ACC112 (cell line): ENCODE results near the gene PRIMPOL.

Experiments
- H2AFZ ChIP-seq: fragments of 200-600 bp; sonication (generic); one replicate; pipeline ENCODE4 v1.6.0; 2017; ENCODE audit warnings: antibody characterized with exemption, low read length; ENCODE audit not compliant: unreplicated experiment
- H3K27ac ChIP-seq: fragments of 200-600 bp; sonication (generic); 2 replicates; pipeline ENCODE4 v1.5.1; 2014; ENCODE audit warnings: low read depth, mild to moderate bottlenecking, antibody characterized with exemption, low read length, moderate library complexity
- H3K27me3 ChIP-seq: fragments of 200-600 bp; sonication (generic); 2 replicates; pipeline ENCODE4 v1.6.1; 2014; ENCODE audit warnings: mild to moderate bottlenecking, antibody characterized with exemption, low read length, moderate library complexity, mixed read lengths; ENCODE audit not compliant: insufficient read depth
- H3K36me3 ChIP-seq: fragments of 200-600 bp; sonication (generic); 2 replicates; pipeline ENCODE4 v1.6.1; 2016; ENCODE audit warnings: mild to moderate bottlenecking, antibody characterized with exemption, low read length, moderate library complexity, mixed read lengths; ENCODE audit not compliant: insufficient read depth
- H3K4me1 ChIP-seq: fragments of 200-600 bp; sonication (generic); one replicate; pipeline ENCODE4 v1.6.1; 2016; ENCODE audit warnings: low read length, mixed read lengths; ENCODE audit not compliant: insufficient read depth, unreplicated experiment, control insufficient read depth
- H3K4me3 ChIP-seq: fragments of 200-600 bp; sonication (generic); 2 replicates; pipeline ENCODE4 v1.5.1; 2014; ENCODE audit warnings: mild to moderate bottlenecking, low read depth, low read length
- H3K79me2 ChIP-seq: fragments of 200-600 bp; sonication (generic); one replicate; pipeline ENCODE4 v1.6.0; 2016; ENCODE audit warnings: low read length; ENCODE audit not compliant: control insufficient read depth, unreplicated experiment, insufficient read depth

PRIMPOL gene

DNA sequence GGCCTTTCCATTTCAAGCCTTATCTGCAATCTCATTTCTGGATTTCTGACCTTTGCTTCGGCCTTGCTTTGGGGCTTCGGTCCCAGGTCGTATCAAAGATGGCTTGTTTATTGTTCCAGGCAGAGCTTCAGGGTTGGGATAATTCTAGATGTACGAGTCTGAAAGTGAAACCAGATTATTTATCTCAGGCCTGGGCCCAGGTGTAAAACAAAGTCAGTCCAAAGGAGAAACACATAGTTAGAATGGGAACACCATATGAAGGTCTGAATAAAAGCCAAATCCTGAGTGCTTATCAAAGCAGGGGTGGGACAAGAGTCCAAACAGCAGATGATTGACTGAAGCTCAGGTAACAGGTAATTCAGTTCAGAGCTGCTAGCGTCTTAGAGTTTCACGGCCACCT lies 17.1 kb downstream of the PRIMPOL start:
- no peaks in the 10 kb centered on the region for H3K27me3 ChIP-seq
- peaks cover 7% of the 10 kb centered on the region; the same call in 1 of the 2 replicates for H3K36me3 ChIP-seq
- H3K4me1 ChIP-seq, result peaks cover 5% of the 10 kb centered on the region
- H2AFZ ChIP-seq, result no peak overlapping the region
- H3K79me2 ChIP-seq, result no peaks in the 10 kb centered on the region
- H3K4me3 ChIP-seq, result no peak overlapping the region
- H3K27ac ChIP-seq, result no peak overlapping the region

DNA sequence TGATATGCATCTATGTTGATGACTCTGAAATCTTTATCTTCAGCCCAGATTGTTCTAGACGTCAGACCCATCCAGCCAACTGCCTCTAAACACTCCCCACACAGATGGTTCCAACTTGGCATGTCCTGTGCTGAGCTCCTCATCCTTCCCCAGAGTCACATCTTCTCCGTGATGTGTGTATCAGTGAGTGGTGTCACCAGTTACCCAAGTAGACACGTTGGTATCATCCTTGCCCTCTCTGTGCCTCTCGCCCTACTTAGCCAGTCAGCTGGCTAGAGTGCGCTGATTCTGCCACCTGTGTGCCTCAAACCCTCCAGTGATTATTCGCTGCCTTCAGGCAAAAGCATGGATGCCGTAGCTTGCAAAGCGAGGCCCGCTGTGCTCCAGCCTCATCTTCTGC lies 18.6 kb downstream of the PRIMPOL start:
- H3K27ac ChIP-seq, result no peak overlapping the region
- no peaks in the 10 kb centered on the region for H3K79me2 ChIP-seq
- no peak overlapping the region for H3K4me3 ChIP-seq
- H3K27me3 ChIP-seq, result no peaks in the 10 kb centered on the region
- peaks cover 12% of the 10 kb centered on the region; the same call in 1 of the 2 replicates for H3K36me3 ChIP-seq
- H2AFZ ChIP-seq, result no peak overlapping the region
- peaks cover 5% of the 10 kb centered on the region for H3K4me1 ChIP-seq

DNA sequence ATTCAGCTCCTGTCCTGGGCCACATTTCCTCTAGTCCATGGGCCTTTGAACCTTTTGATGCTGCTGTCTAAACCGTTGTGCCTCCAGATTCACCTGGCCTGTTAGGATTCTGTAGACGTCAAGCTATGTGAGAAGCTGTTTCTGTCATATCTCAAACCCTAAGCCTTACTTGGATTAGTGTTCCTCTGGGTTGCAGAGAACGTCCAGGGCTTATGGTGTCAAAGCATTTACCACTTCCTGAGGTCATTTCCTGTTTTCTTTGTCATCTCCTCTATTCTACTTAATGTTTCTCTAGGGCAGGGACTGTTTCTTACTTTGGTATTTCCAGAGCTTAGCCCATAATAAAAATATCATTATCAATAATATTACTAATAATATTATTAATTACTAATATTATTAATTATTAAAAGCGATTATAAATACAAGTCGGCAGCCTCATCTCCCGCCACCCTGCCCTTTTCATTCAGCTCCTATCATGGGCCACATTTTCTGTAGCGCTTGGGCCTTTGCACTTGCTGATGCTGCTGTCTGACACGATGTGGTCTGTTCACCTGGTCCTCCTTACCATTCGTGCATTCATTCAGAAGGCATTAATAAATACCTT lies 19.1 kb downstream of the PRIMPOL start:
- H3K27ac ChIP-seq, result no peak overlapping the region
- H2AFZ ChIP-seq, result no peak overlapping the region
- peaks cover 5% of the 10 kb centered on the region for H3K4me1 ChIP-seq
- H3K27me3 ChIP-seq, result no peaks in the 10 kb centered on the region
- peaks cover 12% of the 10 kb centered on the region; the same call in 1 of the 2 replicates for H3K36me3 ChIP-seq
- H3K4me3 ChIP-seq, result no peak overlapping the region
- no peaks in the 10 kb centered on the region for H3K79me2 ChIP-seq

DNA sequence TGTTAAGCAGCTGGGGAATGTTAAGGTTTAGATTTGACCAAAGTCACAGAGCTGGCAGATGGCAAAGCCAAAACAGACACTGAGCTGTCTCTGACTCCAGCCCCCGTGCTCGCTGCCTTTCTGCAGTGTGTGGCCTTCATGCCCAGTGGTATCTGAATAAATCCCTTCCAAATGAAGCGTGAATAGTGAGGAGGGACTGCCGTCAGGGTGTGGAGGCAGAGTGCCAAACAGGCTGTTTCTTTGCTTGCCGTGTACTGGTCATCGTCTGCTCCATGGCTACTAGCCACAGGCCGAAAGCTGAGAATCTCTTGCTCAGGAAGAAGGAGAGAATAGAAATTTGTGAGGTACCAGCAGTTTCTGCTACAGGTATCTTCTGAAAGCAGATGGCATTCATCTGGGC lies 19.7 kb downstream of the PRIMPOL start:
- peaks cover 12% of the 10 kb centered on the region; the same call in 1 of the 2 replicates for H3K36me3 ChIP-seq
- no peaks in the 10 kb centered on the region for H3K27me3 ChIP-seq
- H2AFZ ChIP-seq, result no peak overlapping the region
- peaks cover 5% of the 10 kb centered on the region for H3K4me1 ChIP-seq
- H3K79me2 ChIP-seq, result no peaks in the 10 kb centered on the region
- H3K27ac ChIP-seq, result no peak overlapping the region
- no peak overlapping the region for H3K4me3 ChIP-seq

DNA sequence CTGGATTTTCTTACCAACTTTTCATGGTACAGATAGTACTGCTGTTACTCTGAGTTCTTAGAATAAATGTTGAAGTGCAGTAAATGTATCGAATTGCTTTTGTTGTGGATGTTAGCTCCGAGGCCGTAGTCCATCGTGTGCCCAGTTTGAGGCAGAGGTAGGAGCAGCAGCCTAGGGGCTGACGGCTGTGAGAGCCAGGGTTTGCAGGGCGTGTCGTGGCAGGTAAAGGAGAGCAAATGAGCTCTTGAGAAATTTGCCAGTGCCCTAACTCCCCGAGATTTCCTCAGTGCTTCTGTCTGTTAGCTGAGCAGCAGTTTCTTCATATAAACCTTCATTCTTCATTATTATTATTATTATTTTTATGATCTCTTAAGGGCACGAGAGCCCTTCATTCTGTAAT lies 21.6 kb downstream of the PRIMPOL start:
- Histone ChIP-seq H3K4me1 (peaks cover 5% of the 10 kb centered on the region), H2AFZ (no peak overlapping the region), H3K27ac (no peak overlapping the region), H3K27me3 (no peaks in the 10 kb centered on the region), H3K79me2 (no peaks in the 10 kb centered on the region), H3K4me3 (no peak overlapping the region), H3K36me3 (peaks cover 12% of the 10 kb centered on the region; the same call in 1 of the 2 replicates)

DNA sequence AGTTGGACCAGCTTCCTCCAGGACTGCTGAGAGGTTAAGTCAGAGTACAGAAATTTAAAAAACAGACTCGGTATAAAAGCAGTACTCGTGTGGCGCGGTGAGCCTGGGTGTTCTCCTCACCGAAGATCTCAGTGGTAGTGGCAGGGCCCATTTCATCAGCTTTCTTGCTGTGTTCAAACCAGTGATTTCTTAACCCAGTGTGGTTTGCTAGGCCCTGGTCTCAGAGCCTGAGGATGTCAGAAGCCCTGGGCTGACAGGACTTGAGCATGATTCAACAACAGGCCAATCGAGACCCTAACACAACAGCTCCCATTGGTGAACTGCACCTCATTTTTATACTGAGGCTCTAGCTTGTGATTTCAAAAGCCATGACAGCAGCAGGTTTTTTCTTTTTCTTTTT lies 23.2 kb downstream of the PRIMPOL start:
- no peak overlapping the region for H2AFZ ChIP-seq
- no peak overlapping the region for H3K27ac ChIP-seq
- no peak overlapping the region for H3K4me3 ChIP-seq
- no peaks in the 10 kb centered on the region for H3K27me3 ChIP-seq
- peaks cover 5% of the 10 kb centered on the region for H3K4me1 ChIP-seq
- no peaks in the 10 kb centered on the region for H3K79me2 ChIP-seq
- peaks cover 11% of the 10 kb centered on the region for H3K36me3 ChIP-seq

DNA sequence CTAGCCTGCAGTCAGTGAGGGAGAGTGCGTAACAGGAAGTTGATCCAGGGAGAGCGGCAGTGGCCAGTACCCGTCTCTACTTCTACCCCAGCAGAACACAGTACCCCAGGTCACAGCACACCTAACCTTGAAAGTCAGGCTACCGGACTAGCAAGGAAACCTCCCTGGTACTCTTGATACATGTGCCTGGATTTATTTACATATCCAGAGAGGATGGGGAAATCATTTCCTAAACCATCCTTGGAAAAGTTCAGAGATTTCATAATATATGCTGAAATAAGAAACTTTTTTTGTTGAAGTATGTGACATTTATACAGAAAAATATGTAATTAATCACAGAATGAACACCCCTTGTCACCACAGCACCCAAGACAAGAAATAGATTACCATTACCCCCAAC lies 24.5 kb downstream of the PRIMPOL start:
- no peaks in the 10 kb centered on the region for H3K4me1 ChIP-seq
- H3K79me2 ChIP-seq, result no peaks in the 10 kb centered on the region
- no peak overlapping the region for H3K4me3 ChIP-seq
- no peak overlapping the region for H3K27ac ChIP-seq
- H3K36me3 ChIP-seq, result peaks cover 4% of the 10 kb centered on the region
- H3K27me3 ChIP-seq, result no peaks in the 10 kb centered on the region
- H2AFZ ChIP-seq, result no peak overlapping the region

DNA sequence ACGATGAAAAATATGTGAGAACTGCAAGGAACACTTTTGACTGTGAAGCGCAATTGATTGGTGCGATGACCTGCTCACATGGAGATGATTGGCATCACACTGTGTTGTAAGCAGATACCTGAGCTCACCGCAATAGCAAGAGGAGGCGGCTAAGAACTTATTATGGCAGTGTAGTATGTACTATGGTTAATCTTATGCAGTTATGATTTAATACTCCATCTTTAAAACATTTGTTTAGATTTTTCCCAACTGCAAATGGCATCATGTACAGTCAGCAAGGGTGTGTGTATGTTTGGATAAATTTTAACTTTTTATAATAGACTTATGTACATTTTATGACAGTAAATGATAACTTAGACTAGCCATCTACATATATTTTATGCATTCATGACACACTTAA lies 25.5 kb downstream of the PRIMPOL start:
- H3K36me3 ChIP-seq, result peaks cover 4% of the 10 kb centered on the region

DNA sequence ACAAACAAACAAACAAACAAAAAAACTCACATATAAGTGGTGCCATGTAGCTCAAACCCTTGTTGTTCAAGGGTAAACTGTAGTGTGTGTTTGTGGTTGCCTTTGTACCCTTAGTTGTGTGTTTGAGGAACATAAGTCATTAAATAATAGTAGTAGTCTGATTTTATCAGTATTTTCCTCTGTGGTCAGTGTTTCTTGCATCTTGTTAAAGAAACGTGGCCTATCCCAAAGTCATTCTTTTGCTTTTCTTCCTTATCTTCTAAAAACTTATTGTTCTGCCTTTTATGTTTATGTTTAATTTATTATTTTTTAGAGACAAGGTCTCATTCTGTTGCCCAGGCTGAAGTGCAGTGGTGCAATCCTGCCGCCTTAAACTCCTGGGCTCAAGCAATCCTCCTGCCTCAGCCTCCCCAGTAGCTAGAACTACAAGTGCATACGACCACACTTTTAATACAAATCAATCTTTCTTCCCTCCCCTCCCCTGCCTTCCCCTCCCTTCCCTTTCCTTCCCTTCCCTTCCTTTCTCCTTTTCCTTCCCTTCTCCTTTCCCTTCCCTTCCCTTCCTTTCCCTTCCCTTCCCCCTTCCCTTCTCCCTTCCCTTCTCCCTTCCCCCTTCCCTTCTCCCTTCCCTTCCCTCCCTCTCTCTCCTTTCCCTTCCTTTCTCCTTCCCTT lies 26.4 kb downstream of the PRIMPOL start:
- H2AFZ ChIP-seq, result no peak overlapping the region
- H3K36me3 ChIP-seq, result peaks cover 4% of the 10 kb centered on the region
- no peaks in the 10 kb centered on the region for H3K4me1 ChIP-seq
- H3K79me2 ChIP-seq, result no peaks in the 10 kb centered on the region
- H3K27me3 ChIP-seq, result no peaks in the 10 kb centered on the region
- H3K4me3 ChIP-seq, result no peak overlapping the region
- H3K27ac ChIP-seq, result no peak overlapping the region

More for the DNA sequence above, 25.5 kb downstream of the PRIMPOL start:
- no peaks in the 10 kb centered on the region for H3K79me2 ChIP-seq
- no peaks in the 10 kb centered on the region for H3K27me3 ChIP-seq
- H2AFZ ChIP-seq, result no peak overlapping the region
- H3K27ac ChIP-seq, result no peak overlapping the region
- H3K4me3 ChIP-seq, result no peak overlapping the region
- no peaks in the 10 kb centered on the region for H3K4me1 ChIP-seq

DNA sequence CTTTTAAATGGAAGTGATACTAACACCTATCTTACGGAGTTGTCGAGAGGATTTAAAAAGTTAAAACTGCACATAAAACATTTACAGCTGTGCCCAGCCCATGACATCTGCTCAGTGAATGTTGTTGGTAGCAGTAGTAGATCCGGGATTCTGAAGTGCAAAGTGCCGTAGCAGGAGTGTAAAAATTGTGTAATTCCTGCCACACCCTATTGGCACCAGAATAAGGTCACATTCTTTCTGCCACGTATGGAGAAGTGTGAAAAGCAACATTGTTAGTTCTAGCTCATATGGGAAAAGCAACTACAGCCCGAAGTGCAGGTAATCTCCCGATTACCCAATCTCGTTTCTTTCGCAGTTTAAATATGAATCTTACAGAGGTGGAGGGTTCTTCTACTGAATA lies 31.2 kb downstream of the PRIMPOL start:
- H3K36me3 ChIP-seq, result no peaks in the 10 kb centered on the region; the same call in 1 of the 2 replicates
- no peaks in the 10 kb centered on the region for H3K27me3 ChIP-seq
- no peak overlapping the region for H3K27ac ChIP-seq
- no peak overlapping the region for H2AFZ ChIP-seq
- H3K4me1 ChIP-seq, result peaks cover 5% of the 10 kb centered on the region
- no peaks in the 10 kb centered on the region for H3K79me2 ChIP-seq
- no peak overlapping the region for H3K4me3 ChIP-seq

DNA sequence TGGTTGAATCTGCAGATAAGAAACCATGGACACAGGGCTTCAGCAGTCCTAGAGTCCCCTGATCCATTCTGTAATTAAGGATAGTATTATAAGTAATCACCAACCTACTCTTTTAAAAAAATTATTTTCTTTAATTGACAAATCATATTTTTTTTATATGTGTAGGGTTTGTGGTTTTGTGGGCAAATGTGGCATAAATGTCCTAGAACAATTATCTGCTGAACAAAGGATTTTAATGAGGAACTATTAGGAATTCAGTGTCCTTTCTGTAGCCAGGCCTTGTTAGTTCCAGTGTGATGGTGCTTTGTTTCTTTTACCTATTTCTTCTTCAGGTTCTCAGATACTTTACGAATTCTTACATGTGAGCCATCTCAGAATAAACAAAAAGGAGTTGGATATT lies 32.4 kb downstream of the PRIMPOL start:
- Histone ChIP-seq H3K36me3 (no peaks in the 10 kb centered on the region; the same call in 1 of the 2 replicates), H3K4me1 (peaks cover 5% of the 10 kb centered on the region), H3K27ac (no peak overlapping the region), H3K27me3 (no peaks in the 10 kb centered on the region), H3K79me2 (no peaks in the 10 kb centered on the region), H2AFZ (no peak overlapping the region), H3K4me3 (no peak overlapping the region)
